ENCODE results near the gene NISCH. TPM values are rescaled to one million over a fixed set of nuclear protein-coding genes. Genes with fewer than 3 reads are reported as not detected.

The NISCH gene
- polyA plus RNA-seq, 1 donor: 85.9 TPM

DNA sequence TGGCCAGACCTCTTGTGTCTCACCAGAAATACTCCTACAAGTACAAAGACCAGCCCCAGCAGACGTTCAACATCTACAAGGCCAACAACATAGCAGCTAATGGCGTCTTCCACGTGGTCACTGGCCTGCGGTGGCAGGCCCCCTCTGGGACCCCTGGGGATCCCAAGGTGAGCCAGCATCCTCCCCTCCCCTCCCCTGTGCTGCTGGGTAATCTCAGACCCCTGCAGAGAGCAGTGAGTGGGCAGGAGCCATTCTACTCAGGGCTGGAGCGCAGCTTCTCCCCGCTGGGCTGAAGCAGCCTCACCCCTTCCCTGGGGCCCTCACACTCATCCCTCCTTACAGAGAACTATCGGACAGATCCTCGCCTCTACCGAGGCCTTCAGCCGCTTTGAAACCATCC is 49.6 kb downstream of the NISCH start:
- no CpG with 5 or more reads among the region's 10 CpGs for WGBS (ENCODE audit: insufficient coverage, low lambda C conversion rate)
- H3K4me1 ChIP-seq (ENCODE audit: control insufficient read depth, insufficient read depth, low read length): no peaks in the 10 kb centered on the region
- no peaks in the 10 kb centered on the region for H3K9me3 ChIP-seq (ENCODE audit: control insufficient read depth, low read depth, low read length)
- no peak overlapping the region for H3K4me3 ChIP-seq (ENCODE audit: low read length)
- no peaks in the 10 kb centered on the region for H3K27me3 ChIP-seq (ENCODE audit: control insufficient read depth, insufficient read depth, low read length)
- no peak for DNase-seq
- H3K27ac ChIP-seq (ENCODE audit: low read length): no peak overlapping the region
- H3K36me3 ChIP-seq (ENCODE audit: control insufficient read depth, insufficient read depth, low read length): no peaks in the 10 kb centered on the region

DNA sequence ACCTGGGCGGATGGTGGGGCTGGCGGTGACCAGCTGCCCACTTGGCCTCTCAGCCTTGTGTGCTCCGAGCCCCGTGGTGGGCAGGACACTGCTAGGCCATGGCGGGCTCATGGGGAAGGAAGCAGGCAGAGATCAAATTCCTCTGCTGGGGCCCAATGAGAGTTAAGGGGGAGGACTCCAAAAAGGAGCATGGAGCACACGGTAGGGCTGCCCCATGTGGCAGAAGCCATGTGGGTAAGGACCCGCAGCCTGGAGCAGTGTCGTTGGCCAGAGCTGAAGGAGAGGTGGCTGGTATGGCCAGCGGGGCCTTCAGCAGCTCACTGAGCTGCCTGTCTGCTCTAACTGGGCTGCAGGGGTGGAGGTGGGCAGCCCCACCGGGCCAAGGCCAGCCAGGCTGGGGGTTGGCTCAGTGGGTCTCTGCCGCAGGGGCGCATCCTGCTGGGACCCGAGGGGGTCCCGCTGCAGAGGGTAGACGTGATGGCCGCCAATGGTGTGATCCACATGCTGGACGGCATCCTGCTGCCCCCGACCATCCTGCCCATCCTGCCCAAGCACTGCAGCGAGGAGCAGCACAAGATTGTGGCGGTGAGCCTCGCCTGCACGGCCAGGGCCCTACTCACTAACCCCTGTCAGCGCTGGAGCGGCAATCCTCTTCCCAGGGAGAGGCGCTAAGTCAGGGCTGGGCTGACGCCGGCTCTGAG is 51.0 kb downstream of the NISCH start:
- Histone ChIP-seq H3K4me3 (ENCODE audit: low read length) (no peak overlapping the region), H3K36me3 (ENCODE audit: control insufficient read depth, insufficient read depth, low read length) (no peaks in the 10 kb centered on the region), H3K27me3 (ENCODE audit: control insufficient read depth, insufficient read depth, low read length) (no peaks in the 10 kb centered on the region), H3K27ac (ENCODE audit: low read length) (no peak overlapping the region), H3K9me3 (ENCODE audit: control insufficient read depth, low read depth, low read length) (no peaks in the 10 kb centered on the region), H3K4me1 (ENCODE audit: control insufficient read depth, insufficient read depth, low read length) (no peaks in the 10 kb centered on the region)
- no CpG with 5 or more reads among the region's 27 CpGs for whole genome bisulfite sequencing (ENCODE audit: insufficient coverage, low lambda C conversion rate)
- no peak for DNase-seq

DNA sequence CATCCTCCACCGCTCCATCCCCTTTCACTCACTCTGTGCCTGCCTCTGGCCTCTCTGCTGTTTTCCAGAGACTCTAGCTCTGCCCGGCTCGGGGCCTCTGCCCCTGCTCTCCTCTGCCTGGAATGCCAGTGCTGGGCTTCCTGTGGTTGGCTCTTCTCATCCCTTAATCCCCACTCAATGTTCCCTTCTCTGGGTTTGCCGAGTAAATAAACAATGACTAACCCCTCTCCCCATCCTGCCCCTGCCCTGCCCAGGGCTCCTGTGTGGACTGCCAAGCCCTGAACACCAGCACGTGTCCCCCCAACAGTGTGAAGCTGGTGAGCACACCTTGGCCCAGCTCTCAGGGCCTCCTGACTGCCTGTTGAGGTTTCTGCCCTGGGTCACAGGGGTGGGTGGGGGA is 52.0 kb downstream of the NISCH start:
- WGBS (ENCODE audit: insufficient coverage, low lambda C conversion rate): no CpG with 5 or more reads among the region's 5 CpGs
- DNase-seq: no peak
- no peaks in the 10 kb centered on the region for H3K27me3 ChIP-seq (ENCODE audit: control insufficient read depth, insufficient read depth, low read length)
- no peak overlapping the region for H3K4me3 ChIP-seq (ENCODE audit: low read length)
- H3K36me3 ChIP-seq (ENCODE audit: control insufficient read depth, insufficient read depth, low read length): no peaks in the 10 kb centered on the region
- H3K9me3 ChIP-seq (ENCODE audit: control insufficient read depth, low read depth, low read length): no peaks in the 10 kb centered on the region
- H3K27ac ChIP-seq (ENCODE audit: low read length): no peak overlapping the region
- H3K4me1 ChIP-seq (ENCODE audit: control insufficient read depth, insufficient read depth, low read length): no peaks in the 10 kb centered on the region

DNA sequence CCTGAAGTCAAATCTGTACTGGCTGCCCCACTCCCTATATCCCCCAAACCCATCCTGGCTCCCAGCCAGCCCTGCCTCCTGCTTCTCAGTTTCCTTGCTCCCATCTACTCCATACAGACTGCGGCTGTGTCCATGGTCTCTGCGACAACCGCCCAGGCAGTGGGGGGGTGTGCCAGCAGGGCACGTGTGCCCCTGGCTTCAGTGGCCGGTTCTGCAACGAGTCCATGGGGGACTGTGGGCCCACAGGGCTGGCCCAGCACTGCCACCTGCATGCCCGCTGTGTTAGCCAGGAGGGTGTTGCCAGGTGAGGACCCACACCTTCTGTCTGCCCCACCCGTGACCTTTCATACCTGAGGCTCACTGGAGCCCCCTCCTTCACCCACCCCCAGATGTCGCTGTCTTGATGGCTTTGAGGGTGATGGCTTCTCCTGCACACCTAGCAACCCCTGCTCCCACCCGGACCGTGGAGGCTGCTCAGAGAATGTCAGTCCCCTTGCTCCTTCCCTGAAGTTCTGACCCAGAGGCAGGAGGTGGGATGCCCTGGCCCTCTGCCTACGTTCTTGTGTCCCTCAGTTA is 54.4 kb downstream of the NISCH start:
- Histone ChIP-seq H3K9me3 (ENCODE audit: control insufficient read depth, low read depth, low read length) (no peaks in the 10 kb centered on the region), H3K27me3 (ENCODE audit: control insufficient read depth, insufficient read depth, low read length) (no peaks in the 10 kb centered on the region), H3K4me3 (ENCODE audit: low read length) (no peak overlapping the region), H3K36me3 (ENCODE audit: control insufficient read depth, insufficient read depth, low read length) (no peaks in the 10 kb centered on the region), H3K27ac (ENCODE audit: low read length) (no peak overlapping the region), H3K4me1 (ENCODE audit: control insufficient read depth, insufficient read depth, low read length) (no peaks in the 10 kb centered on the region)
- WGBS (ENCODE audit: insufficient coverage, low lambda C conversion rate): no CpG with 5 or more reads among the region's 12 CpGs
- no peak for DNase-seq

DNA sequence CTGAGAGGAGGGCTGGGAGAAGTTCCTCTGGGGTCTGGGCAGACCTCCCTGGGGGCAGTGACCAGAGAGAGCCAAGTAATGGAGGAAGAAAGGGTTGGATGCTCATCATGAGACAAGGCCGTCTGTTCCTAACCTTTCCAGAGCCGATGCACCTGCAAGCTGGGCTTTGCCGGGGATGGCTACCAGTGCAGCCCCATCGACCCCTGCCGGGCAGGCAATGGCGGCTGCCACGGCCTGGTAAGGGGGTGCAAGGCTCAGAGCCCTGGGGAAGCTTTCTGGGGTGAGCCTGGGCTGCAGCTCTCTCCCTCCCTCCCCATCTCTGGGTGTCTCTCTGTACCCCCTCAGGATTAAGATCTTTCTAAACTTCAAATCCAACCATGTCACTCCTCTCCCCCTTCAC is 56.1 kb downstream of the NISCH start:
- Histone ChIP-seq H3K27me3 (ENCODE audit: control insufficient read depth, insufficient read depth, low read length) (no peaks in the 10 kb centered on the region), H3K36me3 (ENCODE audit: control insufficient read depth, insufficient read depth, low read length) (no peaks in the 10 kb centered on the region), H3K9me3 (ENCODE audit: control insufficient read depth, low read depth, low read length) (no peaks in the 10 kb centered on the region), H3K27ac (ENCODE audit: low read length) (no peak overlapping the region), H3K4me3 (ENCODE audit: low read length) (no peak overlapping the region), H3K4me1 (ENCODE audit: control insufficient read depth, insufficient read depth, low read length) (no peaks in the 10 kb centered on the region)
- WGBS (ENCODE audit: insufficient coverage, low lambda C conversion rate): no CpG with 5 or more reads among the region's 7 CpGs
- no peak for DNase-seq

DNA sequence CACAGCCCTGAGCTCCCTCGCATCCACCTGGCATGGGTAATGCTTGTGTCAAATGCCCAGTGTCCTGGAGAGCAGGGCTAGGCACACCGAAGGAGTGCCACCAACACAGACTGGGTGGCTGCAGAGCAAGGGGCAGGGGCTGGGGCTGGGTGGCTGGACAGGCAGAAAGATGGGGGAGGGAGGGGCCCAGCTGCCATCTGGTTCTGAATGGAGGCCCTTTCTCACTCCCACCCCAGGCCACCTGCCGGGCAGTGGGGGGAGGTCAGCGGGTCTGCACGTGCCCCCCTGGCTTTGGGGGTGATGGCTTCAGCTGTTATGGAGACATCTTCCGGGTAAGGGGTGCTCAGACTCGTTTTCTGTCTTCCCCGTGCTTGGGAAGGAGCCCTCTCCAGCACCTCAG is 56.7 kb downstream of the NISCH start:
- Histone ChIP-seq H3K27me3 (ENCODE audit: control insufficient read depth, insufficient read depth, low read length) (no peaks in the 10 kb centered on the region), H3K36me3 (ENCODE audit: control insufficient read depth, insufficient read depth, low read length) (no peaks in the 10 kb centered on the region), H3K4me3 (ENCODE audit: low read length) (no peak overlapping the region), H3K27ac (ENCODE audit: low read length) (no peak overlapping the region), H3K9me3 (ENCODE audit: control insufficient read depth, low read depth, low read length) (no peaks in the 10 kb centered on the region), H3K4me1 (ENCODE audit: control insufficient read depth, insufficient read depth, low read length) (no peaks in the 10 kb centered on the region)
- DNase-seq: no peak
- no CpG with 5 or more reads among the region's 8 CpGs for WGBS (ENCODE audit: insufficient coverage, low lambda C conversion rate)

DNA sequence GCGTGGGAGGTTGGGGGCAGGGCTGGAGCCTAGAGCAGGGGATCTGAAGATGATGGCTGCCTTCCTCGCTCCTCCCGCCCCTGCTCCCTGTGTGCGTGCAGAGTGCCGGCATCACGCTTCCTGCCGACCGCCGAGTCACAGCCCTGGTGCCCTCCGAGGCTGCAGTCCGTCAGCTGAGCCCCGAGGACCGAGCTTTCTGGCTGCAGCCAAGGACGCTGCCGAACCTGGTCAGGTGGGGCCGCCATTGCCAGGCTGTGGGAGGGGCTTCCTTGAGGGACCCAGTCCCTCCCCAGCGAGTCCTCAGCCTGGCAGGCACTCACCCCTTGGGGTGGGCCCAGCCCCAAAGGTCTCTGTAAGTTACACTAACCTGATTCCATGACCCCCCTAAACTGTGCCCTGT is 57.3 kb downstream of the NISCH start:
- H3K27ac ChIP-seq (ENCODE audit: low read length): no peak overlapping the region
- H3K9me3 ChIP-seq (ENCODE audit: control insufficient read depth, low read depth, low read length): no peaks in the 10 kb centered on the region
- no peak overlapping the region for H3K4me3 ChIP-seq (ENCODE audit: low read length)
- H3K27me3 ChIP-seq (ENCODE audit: control insufficient read depth, insufficient read depth, low read length): no peaks in the 10 kb centered on the region
- DNase-seq: no peak
- no peaks in the 10 kb centered on the region for H3K36me3 ChIP-seq (ENCODE audit: control insufficient read depth, insufficient read depth, low read length)
- WGBS (ENCODE audit: insufficient coverage, low lambda C conversion rate): no CpG with 5 or more reads among the region's 17 CpGs
- no peaks in the 10 kb centered on the region for H3K4me1 ChIP-seq (ENCODE audit: control insufficient read depth, insufficient read depth, low read length)

DNA sequence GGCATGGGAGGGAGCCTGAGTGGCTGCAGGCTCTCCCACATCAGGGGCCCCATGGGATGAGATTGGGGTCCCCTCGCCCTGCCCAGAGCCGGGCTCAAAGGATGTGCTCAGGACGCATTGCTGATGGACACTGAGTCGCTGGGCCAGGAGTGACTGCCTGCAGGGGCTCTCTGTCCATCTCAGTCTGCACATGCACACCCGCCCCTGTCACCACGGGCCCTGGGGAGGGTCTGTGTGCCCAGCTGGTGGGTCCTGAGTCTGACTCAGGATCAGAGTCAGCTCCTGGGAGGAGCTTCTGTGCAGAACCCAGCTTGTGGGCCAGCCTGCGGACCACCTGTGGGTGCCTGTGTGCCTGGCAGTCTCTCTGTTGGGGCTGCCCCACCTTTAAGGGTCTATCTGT is 57.9 kb downstream of the NISCH start:
- H3K4me1 ChIP-seq (ENCODE audit: control insufficient read depth, insufficient read depth, low read length): peaks cover 2% of the 10 kb centered on the region
- H3K27ac ChIP-seq (ENCODE audit: low read length): no peak overlapping the region
- DNase-seq: no peak
- no peaks in the 10 kb centered on the region for H3K36me3 ChIP-seq (ENCODE audit: control insufficient read depth, insufficient read depth, low read length)
- no CpG with 5 or more reads among the region's 7 CpGs for WGBS (ENCODE audit: insufficient coverage, low lambda C conversion rate)
- H3K27me3 ChIP-seq (ENCODE audit: control insufficient read depth, insufficient read depth, low read length): no peaks in the 10 kb centered on the region
- no peaks in the 10 kb centered on the region for H3K9me3 ChIP-seq (ENCODE audit: control insufficient read depth, low read depth, low read length)
- no peak overlapping the region for H3K4me3 ChIP-seq (ENCODE audit: low read length)

DNA sequence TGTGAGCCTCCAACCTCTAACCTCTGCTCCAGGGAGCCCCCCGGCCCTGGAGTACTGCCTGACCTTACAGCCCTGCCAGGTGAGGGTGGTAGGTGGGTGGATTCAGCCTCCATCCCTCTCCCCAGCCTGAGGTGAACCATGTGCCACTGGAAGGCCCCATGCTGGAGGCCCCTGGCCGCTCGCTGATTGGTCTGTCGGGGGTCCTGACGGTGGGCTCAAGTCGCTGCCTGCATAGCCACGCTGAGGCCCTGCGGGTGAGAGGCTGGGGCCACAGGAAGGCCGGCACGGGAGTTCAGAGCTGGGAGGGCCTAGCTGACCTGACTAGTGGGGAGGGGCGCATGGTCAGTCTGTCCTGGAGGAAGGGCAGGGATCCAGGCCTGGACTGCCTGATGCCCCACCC is 59.2 kb downstream of the NISCH start:
- H3K4me3 ChIP-seq (ENCODE audit: low read length): no peak overlapping the region
- H3K36me3 ChIP-seq (ENCODE audit: control insufficient read depth, insufficient read depth, low read length): no peaks in the 10 kb centered on the region
- no peaks in the 10 kb centered on the region for H3K27me3 ChIP-seq (ENCODE audit: control insufficient read depth, insufficient read depth, low read length)
- WGBS (ENCODE audit: insufficient coverage, low lambda C conversion rate): no CpG with 5 or more reads among the region's 11 CpGs
- H3K9me3 ChIP-seq (ENCODE audit: control insufficient read depth, low read depth, low read length): peaks cover 3% of the 10 kb centered on the region
- DNase-seq: no peak
- H3K4me1 ChIP-seq (ENCODE audit: control insufficient read depth, insufficient read depth, low read length): peaks cover 6% of the 10 kb centered on the region
- no peak overlapping the region for H3K27ac ChIP-seq (ENCODE audit: low read length)

DNA sequence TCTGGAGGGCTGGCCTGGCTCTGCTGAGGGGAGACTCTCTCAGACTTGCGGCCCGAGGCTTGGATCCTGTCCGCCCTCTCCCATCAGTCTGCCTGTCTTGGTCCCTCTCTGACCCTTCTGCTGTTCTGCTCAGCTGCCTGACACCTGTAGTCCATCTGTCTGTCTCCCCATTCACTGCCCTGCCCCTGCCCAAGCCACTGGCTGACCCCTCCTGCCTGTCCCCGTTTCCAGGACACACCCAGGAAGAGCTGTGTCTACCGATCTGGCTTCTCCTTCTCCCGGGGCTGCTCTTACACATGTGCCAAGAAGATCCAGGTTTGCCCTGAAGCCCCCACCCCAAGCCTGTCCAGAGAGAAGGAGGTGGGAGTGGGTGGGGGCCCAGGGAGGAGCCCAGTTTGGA is 59.8 kb downstream of the NISCH start:
- Histone ChIP-seq H3K9me3 (ENCODE audit: control insufficient read depth, low read depth, low read length) (peaks cover 3% of the 10 kb centered on the region), H3K27me3 (ENCODE audit: control insufficient read depth, insufficient read depth, low read length) (no peaks in the 10 kb centered on the region), H3K27ac (ENCODE audit: low read length) (no peak overlapping the region), H3K4me3 (ENCODE audit: low read length) (no peak overlapping the region), H3K4me1 (ENCODE audit: control insufficient read depth, insufficient read depth, low read length) (peaks cover 6% of the 10 kb centered on the region), H3K36me3 (ENCODE audit: control insufficient read depth, insufficient read depth, low read length) (no peaks in the 10 kb centered on the region)
- WGBS (ENCODE audit: insufficient coverage, low lambda C conversion rate): no CpG with 5 or more reads among the region's 6 CpGs
- DNase-seq: no peak
